Amniotic epithelial cell (primary cell): ENCODE data around the gene CCDC70.
"Not testable (repeated sequence)": the region's sequence is repeated elsewhere in the genome, so short reads cannot be mapped to it uniquely, and the experiment has no call there.

Experiments
- DNase-seq: peaks from one replicate; pipeline ENCODE4 v3.0.0-alpha.2; 2010; ENCODE audit warnings: low read depth

Gene CCDC70

GRCh38 chr13:51861723-51862300 lies at the start of gene CCDC70:
Gene CCDC70, plus strand, starts transcription at chr13:51861969. Its CDS starts 3,443 bp downstream, at chr13:51865412.
- DNase-seq = peak; percentile 34

DNA sequence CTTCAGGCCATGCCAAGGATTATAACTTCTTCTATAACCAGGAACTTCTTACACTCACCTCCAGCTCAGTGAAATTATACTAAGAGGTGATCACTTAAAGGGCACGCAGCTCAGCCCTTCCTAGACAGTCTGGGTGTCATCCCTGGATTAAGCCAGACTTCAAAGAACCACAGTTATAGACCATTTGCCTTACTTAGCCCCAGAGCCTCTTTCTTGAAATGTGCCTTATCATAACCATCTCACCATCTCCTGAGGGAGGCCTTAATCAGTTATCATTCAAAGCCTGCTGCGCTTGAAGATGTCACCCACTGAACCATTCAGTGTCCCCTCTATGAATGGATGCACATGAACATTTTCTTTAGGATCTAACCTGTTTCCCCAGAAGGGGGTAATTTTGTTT lies 47.7 kb upstream of the CCDC70 start:
- DNase-seq = no peak

DNA sequence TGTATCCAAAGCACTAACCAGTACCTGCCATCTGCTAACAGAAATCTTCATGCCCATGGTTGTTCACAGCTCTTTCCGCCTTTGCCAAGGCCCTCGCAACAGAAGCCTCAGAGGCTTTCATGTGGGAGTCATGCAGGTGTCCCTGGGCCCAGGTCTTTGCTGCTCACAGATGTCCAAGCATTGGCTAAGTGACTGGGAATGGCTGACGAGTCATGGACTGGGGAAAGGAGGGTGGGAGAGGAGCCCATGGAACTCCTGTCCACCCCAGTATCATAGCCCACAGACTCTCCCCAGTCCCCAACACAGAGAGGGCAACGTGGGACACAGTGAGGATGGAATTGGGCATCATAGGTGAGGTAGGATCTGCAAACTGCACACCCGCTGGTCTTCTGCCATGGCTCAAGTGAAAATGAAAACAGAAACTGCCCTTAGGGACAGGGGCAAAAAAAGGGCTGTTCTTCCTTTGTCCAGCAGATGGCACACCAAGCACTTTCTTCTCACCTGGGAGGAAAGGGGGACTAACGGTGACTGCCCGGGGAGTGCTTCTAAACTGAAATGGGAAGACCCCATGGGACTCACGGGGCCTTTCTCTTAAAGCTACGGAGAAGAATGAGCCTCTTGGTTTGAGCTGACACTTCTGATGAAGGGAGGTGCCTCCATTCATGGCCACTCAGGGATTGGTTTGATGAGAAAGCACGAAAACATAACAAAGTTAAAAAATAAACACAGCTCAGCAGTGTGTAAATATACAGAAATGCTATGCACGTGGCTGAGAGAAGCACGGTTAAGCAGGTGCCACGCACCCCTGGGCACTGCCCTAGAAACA lies 46.7 kb upstream of the CCDC70 start:
- peak; percentile 39 for DNase-seq

DNA sequence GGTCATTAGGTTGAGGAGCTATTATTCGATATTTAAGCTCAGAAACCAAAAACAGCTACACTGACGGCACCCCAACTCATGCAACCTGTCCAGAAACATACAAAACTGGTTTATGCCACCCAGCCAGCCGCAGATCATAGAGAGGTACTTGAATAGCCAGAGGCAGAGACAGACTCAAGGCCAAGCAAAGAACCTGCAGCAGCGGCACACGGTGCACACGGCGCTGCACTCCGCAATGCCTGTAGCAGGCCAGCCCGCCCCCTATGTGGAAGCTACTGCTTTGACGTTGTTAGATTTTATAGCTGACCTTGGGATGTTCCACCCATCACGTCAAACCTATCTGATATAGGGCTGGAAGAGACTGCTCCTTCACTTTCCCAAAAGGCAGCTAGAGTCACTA lies 45.9 kb upstream of the CCDC70 start:
- DNase-seq = no peak

DNA sequence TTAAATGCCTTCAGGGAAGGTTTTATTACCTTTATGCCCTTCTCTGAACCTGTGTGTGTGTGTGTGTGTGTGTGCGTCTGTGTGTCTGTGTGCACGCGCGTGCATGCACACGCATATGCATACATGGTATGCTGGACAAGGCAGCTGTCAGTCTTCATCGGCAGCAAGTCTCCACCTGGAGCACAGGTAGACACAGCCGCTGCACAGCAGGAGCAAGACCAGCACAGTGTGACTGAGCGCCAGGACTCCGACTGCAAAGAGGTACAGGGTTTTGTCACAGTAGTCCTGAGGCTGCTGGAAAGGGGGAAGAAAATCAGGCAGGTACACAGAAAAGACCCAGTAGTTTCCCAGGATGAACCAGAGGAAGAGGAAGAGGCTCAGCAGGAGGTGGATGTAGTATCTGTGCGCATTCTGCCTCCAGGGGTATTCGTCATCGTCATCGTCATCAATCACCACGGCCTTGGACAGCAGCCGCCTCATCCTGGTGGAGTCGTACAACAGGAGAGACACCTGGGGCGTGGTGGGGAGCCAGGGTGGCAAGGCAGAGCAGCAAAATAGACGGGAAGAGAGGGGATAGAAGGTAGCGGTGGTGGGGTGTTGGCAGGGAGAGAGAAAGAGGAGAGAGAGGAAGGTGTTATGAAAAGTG lies 45.0 kb upstream of the CCDC70 start:
- DNase-seq = no peak

- no peak for DNase-seq
These were observed 44.1 kb upstream of the CCDC70 start for GRCh38 chr13:51817717-51818116.

- DNase-seq = no peak
These were observed 43.5 kb upstream of the CCDC70 start for GRCh38 chr13:51818276-51818675.

DNA sequence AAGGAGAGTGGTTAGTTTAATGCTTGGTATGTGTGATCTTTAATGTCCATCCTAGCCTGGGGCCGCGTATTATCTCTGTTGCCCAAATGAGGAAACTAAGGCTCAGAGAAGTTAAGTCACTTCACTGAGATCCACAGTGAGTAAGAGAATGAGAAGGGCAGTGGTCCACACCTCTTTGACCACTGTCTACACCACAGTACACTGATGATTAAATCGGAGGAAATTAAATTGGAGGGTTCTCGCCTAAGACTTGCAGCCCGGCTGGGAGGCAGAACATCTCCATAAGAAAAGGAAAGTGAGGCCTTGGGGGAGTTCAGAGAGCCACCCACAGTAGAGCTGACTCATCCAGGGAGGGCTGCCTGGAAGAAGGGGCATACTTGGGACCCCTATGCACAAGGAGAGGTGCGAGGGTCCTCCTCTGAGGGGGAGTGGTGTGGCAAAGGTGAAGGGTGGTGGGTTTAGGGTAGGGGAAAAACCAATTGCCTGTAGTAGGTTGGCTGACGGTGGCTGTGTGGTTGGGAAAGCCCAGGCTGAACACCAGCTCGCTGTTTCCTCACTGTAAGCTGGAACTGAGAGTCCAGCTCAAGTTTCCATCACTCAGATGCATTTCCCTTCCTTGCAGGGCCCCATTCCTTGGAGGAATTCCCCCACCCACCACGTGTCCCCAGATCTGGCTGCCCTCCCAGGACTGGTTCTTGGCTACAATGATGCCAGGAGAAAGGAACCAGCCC lies 42.8 kb upstream of the CCDC70 start:
- peak; percentile 9 for DNase-seq

- no peak for DNase-seq
These were observed 42.2 kb upstream of the CCDC70 start for GRCh38 chr13:51819544-51819943.

- no peak for DNase-seq
These were observed 41.7 kb upstream of the CCDC70 start for GRCh38 chr13:51820016-51820597.

DNA sequence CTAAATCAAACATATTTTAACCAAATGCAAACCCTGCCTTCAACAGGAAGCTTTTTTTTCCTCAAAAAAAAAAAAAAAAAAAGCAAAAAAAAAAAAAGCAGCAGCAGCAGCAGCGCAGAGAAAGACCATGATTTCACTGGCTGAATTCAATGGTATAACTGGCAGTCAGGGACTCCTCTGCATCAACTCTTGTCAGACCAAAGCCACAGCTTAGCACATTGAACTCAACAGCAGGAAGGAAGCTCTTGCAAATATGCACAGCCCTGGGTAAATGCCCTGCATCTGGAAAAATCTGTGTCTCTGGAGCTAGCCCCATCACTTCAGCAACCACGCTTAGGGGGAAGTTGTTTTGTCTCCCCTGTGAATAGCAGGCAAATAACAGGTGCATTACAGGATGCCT lies 40.2 kb upstream of the CCDC70 start:
- DNase-seq = no peak

DNA sequence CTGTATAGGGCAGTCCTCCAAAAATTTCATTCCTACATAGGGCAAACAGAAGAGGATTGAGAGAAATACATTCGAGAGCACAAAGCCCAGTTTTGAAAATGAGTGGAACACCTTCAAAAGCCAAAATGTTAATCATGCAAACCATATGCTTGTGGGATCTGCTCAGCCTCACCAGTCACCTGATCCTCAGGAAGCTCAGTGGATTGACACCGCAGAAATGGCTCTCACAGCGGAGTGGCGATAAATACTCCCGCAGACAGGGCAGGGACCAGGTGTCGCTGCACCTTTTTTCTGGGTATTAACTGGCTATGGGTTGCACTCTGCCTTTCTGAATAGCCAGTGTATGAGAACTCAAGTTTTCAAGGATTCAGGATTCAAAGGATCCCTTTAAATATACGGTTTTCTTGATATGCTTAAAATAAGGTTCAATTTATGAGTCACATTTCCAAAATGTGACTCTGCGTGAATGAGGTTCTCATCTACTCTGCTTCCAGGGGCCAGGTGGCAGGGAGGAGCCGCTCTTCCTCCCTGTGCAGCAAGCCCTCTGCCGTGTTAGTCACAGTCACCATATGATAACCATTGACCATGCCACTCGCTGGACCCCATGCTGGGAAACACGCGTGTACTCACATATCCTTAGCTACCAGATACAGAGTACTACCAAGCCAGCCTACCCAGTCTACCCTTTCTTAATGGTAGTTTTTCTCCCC lies 39.5 kb upstream of the CCDC70 start:
- no peak for DNase-seq

DNA sequence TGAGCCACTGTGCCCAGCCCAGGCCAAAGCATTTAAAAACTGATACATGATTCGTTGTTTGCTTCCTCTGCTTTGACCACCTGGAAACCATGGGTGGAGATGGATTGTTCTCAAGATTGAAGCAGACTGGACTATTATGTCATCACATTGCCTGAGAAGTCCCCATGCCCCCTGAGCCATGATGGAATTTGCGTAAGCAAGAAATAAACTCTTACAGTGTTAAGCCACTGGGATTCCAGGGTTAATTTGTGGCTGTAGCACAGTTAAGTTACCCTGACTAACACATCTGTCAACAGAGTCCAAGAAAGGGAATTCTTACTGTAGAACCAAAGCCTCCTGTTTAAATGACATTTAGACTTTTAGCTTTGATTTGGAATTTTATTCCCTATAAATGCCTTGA lies 38.4 kb upstream of the CCDC70 start:
- DNase-seq = no peak

DNA sequence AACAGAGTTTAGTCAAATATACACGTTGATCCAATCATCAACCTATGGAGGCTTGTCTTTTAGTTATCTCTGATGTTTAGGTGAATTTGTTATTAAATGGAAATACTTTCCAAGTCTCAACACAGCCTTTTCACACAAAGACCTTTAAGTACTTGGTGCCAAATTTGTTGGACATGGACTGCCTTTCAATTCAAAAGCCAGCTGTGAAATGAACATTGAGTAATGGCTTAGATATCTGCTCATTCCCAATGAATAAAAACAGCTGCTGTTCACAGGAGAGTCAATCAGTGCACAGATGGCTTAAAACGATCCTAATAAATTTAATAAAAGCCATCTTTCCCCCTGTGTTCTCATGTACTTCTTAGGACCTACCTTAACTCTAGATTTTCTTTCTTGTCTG lies 37.9 kb upstream of the CCDC70 start:
- no peak for DNase-seq

GRCh38 chr13:51824712-51825111 lies 37.1 kb upstream of the CCDC70 start:
- DNase-seq = not testable (repeated sequence)

- DNase-seq = peak; percentile 83
These were observed 36.6 kb upstream of the CCDC70 start for GRCh38 chr13:51825165-51825592.

GRCh38 chr13:51825681-51826254 lies 36.0 kb upstream of the CCDC70 start:
- DNase-seq = no peak

- DNase-seq = no peak
These were observed 35.2 kb upstream of the CCDC70 start for GRCh38 chr13:51826606-51827005.

- DNase-seq = no peak
These were observed 34.5 kb upstream of the CCDC70 start for GRCh38 chr13:51827254-51827653.

- DNase-seq = no peak
These were observed 32.8 kb upstream of the CCDC70 start for GRCh38 chr13:51828730-51829567.
